ENCODE results near the gene G6PC2.

G6PC2 gene

DNA sequence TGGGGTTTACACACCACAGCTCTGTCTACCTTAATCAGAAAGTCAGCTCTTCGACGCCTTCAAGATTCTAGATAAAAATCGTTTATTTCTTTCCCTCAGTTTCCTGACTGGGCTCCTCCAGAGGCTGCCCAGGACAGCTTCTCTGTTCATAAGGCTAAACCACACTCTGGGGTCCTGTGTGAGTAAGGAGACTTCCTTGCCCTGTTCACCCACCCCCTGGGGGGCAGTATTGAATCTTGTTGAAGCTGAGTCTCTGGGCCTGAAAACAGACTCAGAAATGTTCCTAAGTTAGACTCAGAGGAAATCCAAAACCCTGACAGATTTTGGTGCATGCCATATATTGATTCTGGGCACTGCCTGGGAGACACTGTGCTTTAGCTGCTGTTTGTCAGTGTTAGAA is 43.0 kb downstream of the G6PC2 start:
- Histone ChIP-seq H3K79me2 (ENCODE audit: control insufficient read depth, insufficient read depth, low read length, poor library complexity) (no peaks in the 10 kb centered on the region), H2BK5ac (ENCODE audit: low read depth, low read length, poor library complexity) (no peak overlapping the region), H3K9me3 (ENCODE audit: insufficient read depth, low read depth, low read length) (no peaks in the 10 kb centered on the region), H3K36me3 (ENCODE audit: control insufficient read depth in 1 of 2, insufficient read depth in 2 of 2, low read length in 2 of 2) (no peaks in the 10 kb centered on the region), H2BK12ac (ENCODE audit: low read length) (peak overlapping the region; percentile 34), H3K27ac (ENCODE audit: low read depth, low read length) (no peak overlapping the region), H4K8ac (ENCODE audit: low read depth, low read length) (no peak overlapping the region), H2BK120ac (ENCODE audit: insufficient read depth, low read length, poor library complexity) (no peak overlapping the region), H4K91ac (ENCODE audit: low read depth, low read length) (no peak overlapping the region), H3K4ac (ENCODE audit: low read depth, low read length) (no peak overlapping the region), H3K79me1 (ENCODE audit: low read length) (no peaks in the 10 kb centered on the region), H2AFZ (ENCODE audit: insufficient read depth, low read length, poor library complexity) (no peak overlapping the region), H3K4me3 (ENCODE audit: low read depth, low read length) (no peak overlapping the region), H4K12ac (ENCODE audit: low read depth, low read length) (no peak overlapping the region), H3K14ac (ENCODE audit: low read length) (no peak overlapping the region), H3K18ac (ENCODE audit: low read length) (no peak overlapping the region), H3K4me1 (ENCODE audit: control insufficient read depth in 1 of 2, insufficient read depth in 2 of 2, low read length in 2 of 2) (no peaks in the 10 kb centered on the region), H2AK5ac (ENCODE audit: low read length) (no peak overlapping the region), H3K23ac (ENCODE audit: low read length) (no peak overlapping the region), H3K4me2 (ENCODE audit: low read length) (no peak overlapping the region), H3K27me3 (ENCODE audit: insufficient read depth, low read length) (no peaks in the 10 kb centered on the region), H3K9ac (ENCODE audit: low read length) (no peak overlapping the region)
- no peak for DNase-seq
- no CpG with 5 or more reads among the region's 3 CpGs for WGBS (ENCODE audit: extremely low coverage, insufficient coverage, insufficient read length)

- no peak overlapping the region for H3K27ac ChIP-seq (ENCODE audit: low read depth, low read length)
- no peak overlapping the region for H4K12ac ChIP-seq (ENCODE audit: low read depth, low read length)
- no peak overlapping the region for H2AK5ac ChIP-seq (ENCODE audit: low read length)
- H3K4ac ChIP-seq (ENCODE audit: low read depth, low read length): no peak overlapping the region
- H3K79me1 ChIP-seq (ENCODE audit: low read length): no peaks in the 10 kb centered on the region
- no peak overlapping the region for H3K18ac ChIP-seq (ENCODE audit: low read length)
- H2BK5ac ChIP-seq (ENCODE audit: low read depth, low read length, poor library complexity): no peak overlapping the region
- no peaks in the 10 kb centered on the region for H3K9me3 ChIP-seq (ENCODE audit: insufficient read depth, low read depth, low read length)
- WGBS (ENCODE audit: extremely low coverage, insufficient coverage, insufficient read length): 100% methylated on average over 1 of the region's 4 CpGs
- H2BK12ac ChIP-seq (ENCODE audit: low read length): no peak overlapping the region
- H4K8ac ChIP-seq (ENCODE audit: low read depth, low read length): no peak overlapping the region
- H3K4me2 ChIP-seq (ENCODE audit: low read length): no peak overlapping the region
- no peak overlapping the region for H3K4me3 ChIP-seq (ENCODE audit: low read depth, low read length)
- no peaks in the 10 kb centered on the region for H3K4me1 ChIP-seq (ENCODE audit: control insufficient read depth in 1 of 2, insufficient read depth in 2 of 2, low read length in 2 of 2)
- DNase-seq: no peak
- no peaks in the 10 kb centered on the region for H3K36me3 ChIP-seq (ENCODE audit: control insufficient read depth in 1 of 2, insufficient read depth in 2 of 2, low read length in 2 of 2)
- no peak overlapping the region for H3K14ac ChIP-seq (ENCODE audit: low read length)
- no peak overlapping the region for H3K9ac ChIP-seq (ENCODE audit: low read length)
- no peak overlapping the region for H4K91ac ChIP-seq (ENCODE audit: low read depth, low read length)
- H2AFZ ChIP-seq (ENCODE audit: insufficient read depth, low read length, poor library complexity): no peak overlapping the region
- no peaks in the 10 kb centered on the region for H3K79me2 ChIP-seq (ENCODE audit: control insufficient read depth, insufficient read depth, low read length, poor library complexity)
- no peak overlapping the region for H3K23ac ChIP-seq (ENCODE audit: low read length)
- no peaks in the 10 kb centered on the region for H3K27me3 ChIP-seq (ENCODE audit: insufficient read depth, low read length)
- no peak overlapping the region for H2BK120ac ChIP-seq (ENCODE audit: insufficient read depth, low read length, poor library complexity)
Measured at GRCh38 chr2:168945508-168945907, 44.4 kb downstream of the G6PC2 start.

DNA sequence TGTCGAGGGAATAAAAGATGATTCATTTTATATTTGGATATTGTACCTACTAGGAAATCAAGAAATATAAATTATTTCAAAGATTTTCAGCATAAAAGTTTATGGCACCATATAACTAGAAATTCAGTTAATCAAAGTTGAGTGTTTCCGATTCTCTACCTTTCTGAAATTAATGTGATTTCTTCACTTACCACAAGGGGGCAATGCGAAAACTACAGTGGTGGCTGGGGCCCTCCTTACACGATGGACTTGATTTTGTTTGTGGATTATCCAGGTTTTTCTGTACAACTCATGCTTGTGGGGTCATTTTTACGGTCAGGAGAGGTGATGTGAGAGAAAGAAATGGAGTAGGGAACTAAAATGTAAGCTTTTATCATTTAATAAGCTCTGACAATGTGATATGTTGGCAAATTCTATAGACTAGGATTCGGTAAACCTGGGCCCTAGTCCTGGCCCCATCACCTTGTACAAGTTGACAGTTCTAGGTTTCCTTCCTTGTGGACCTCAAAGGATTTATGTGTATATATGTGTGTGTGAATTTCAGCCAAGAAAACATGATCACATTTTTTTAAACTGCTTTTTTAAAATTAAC is 47.6 kb downstream of the G6PC2 start:
- Histone ChIP-seq H2AK5ac (ENCODE audit: low read length) (no peak overlapping the region), H3K79me1 (ENCODE audit: low read length) (no peaks in the 10 kb centered on the region), H3K36me3 (ENCODE audit: control insufficient read depth in 1 of 2, insufficient read depth in 2 of 2, low read length in 2 of 2) (no peaks in the 10 kb centered on the region), H3K4me3 (ENCODE audit: low read depth, low read length) (no peak overlapping the region), H3K23ac (ENCODE audit: low read length) (no peak overlapping the region), H2AFZ (ENCODE audit: insufficient read depth, low read length, poor library complexity) (no peak overlapping the region), H3K27ac (ENCODE audit: low read depth, low read length) (no peak overlapping the region), H2BK120ac (ENCODE audit: insufficient read depth, low read length, poor library complexity) (no peak overlapping the region), H3K27me3 (ENCODE audit: insufficient read depth, low read length) (no peaks in the 10 kb centered on the region), H4K12ac (ENCODE audit: low read depth, low read length) (no peak overlapping the region), H3K4me2 (ENCODE audit: low read length) (no peak overlapping the region), H3K9me3 (ENCODE audit: insufficient read depth, low read depth, low read length) (no peaks in the 10 kb centered on the region), H4K8ac (ENCODE audit: low read depth, low read length) (no peak overlapping the region), H4K91ac (ENCODE audit: low read depth, low read length) (no peak overlapping the region), H3K9ac (ENCODE audit: low read length) (no peak overlapping the region), H3K4me1 (ENCODE audit: control insufficient read depth in 1 of 2, insufficient read depth in 2 of 2, low read length in 2 of 2) (no peaks in the 10 kb centered on the region), H3K4ac (ENCODE audit: low read depth, low read length) (no peak overlapping the region), H3K79me2 (ENCODE audit: control insufficient read depth, insufficient read depth, low read length, poor library complexity) (no peaks in the 10 kb centered on the region), H2BK12ac (ENCODE audit: low read length) (no peak overlapping the region), H2BK5ac (ENCODE audit: low read depth, low read length, poor library complexity) (no peak overlapping the region), H3K18ac (ENCODE audit: low read length) (no peak overlapping the region), H3K14ac (ENCODE audit: low read length) (no peak overlapping the region)
- DNase-seq: peak in 1 of 2 donors; percentile 64
- no CpG with 5 or more reads among the region's 6 CpGs for WGBS (ENCODE audit: extremely low coverage, insufficient coverage, insufficient read length)

DNA sequence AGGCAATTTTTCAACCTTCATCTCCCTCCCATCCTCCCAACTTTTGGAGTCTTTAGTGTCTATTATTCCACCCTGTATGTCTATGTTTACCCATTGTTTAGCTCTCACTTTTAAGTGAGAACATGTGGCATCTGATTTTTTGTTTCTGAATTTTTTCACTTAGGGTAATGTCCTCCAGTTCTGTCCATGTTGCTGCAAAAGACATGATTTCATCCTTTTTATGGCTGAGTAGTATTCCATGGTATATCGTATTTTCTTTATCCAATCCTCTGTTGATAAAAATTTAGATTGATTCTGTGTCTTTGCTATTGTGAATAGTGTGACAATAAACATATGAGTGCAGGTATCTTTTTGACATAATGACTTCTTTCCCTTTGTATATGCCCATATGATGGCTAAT is 48.2 kb downstream of the G6PC2 start:
- no peak overlapping the region for H3K14ac ChIP-seq (ENCODE audit: low read length)
- no peak overlapping the region for H3K4me3 ChIP-seq (ENCODE audit: low read depth, low read length)
- H2AFZ ChIP-seq (ENCODE audit: insufficient read depth, low read length, poor library complexity): no peak overlapping the region
- no peak overlapping the region for H3K27ac ChIP-seq (ENCODE audit: low read depth, low read length)
- no peak overlapping the region for H4K8ac ChIP-seq (ENCODE audit: low read depth, low read length)
- no peak overlapping the region for H3K9ac ChIP-seq (ENCODE audit: low read length)
- H3K23ac ChIP-seq (ENCODE audit: low read length): no peak overlapping the region
- H4K12ac ChIP-seq (ENCODE audit: low read depth, low read length): no peak overlapping the region
- no peak overlapping the region for H2BK5ac ChIP-seq (ENCODE audit: low read depth, low read length, poor library complexity)
- H3K79me2 ChIP-seq (ENCODE audit: control insufficient read depth, insufficient read depth, low read length, poor library complexity): no peaks in the 10 kb centered on the region
- no peak overlapping the region for H2BK120ac ChIP-seq (ENCODE audit: insufficient read depth, low read length, poor library complexity)
- H2BK12ac ChIP-seq (ENCODE audit: low read length): no peak overlapping the region
- DNase-seq: no peak
- H2AK5ac ChIP-seq (ENCODE audit: low read length): no peak overlapping the region
- no peak overlapping the region for H4K91ac ChIP-seq (ENCODE audit: low read depth, low read length)
- H3K4me2 ChIP-seq (ENCODE audit: low read length): no peak overlapping the region
- no CpG with 5 or more reads among the region's 1 CpG for WGBS (ENCODE audit: extremely low coverage, insufficient coverage, insufficient read length)
- no peak overlapping the region for H3K18ac ChIP-seq (ENCODE audit: low read length)
- H3K4me1 ChIP-seq (ENCODE audit: control insufficient read depth in 1 of 2, insufficient read depth in 2 of 2, low read length in 2 of 2): no peaks in the 10 kb centered on the region
- no peaks in the 10 kb centered on the region for H3K36me3 ChIP-seq (ENCODE audit: control insufficient read depth in 1 of 2, insufficient read depth in 2 of 2, low read length in 2 of 2)
- no peaks in the 10 kb centered on the region for H3K27me3 ChIP-seq (ENCODE audit: insufficient read depth, low read length)
- no peaks in the 10 kb centered on the region for H3K9me3 ChIP-seq (ENCODE audit: insufficient read depth, low read depth, low read length)
- no peaks in the 10 kb centered on the region for H3K79me1 ChIP-seq (ENCODE audit: low read length)
- no peak overlapping the region for H3K4ac ChIP-seq (ENCODE audit: low read depth, low read length)
